Left colon (tissue), 2 donors: ENCODE results near the gene BUD31. TPM values are rescaled to one million over a fixed set of nuclear protein-coding genes. Genes with fewer than 3 reads are reported as not detected.
"Not testable (repeated sequence)": the region's sequence is repeated elsewhere in the genome, so short reads cannot be mapped to it uniquely, and the experiment has no call there.

ENCODE experiments used
- ATAC-seq: fragments of 200-7000 bp; cut with Tn5 transposase; one replicate; pipeline ENCODE4 v1.9.1; 2020; ENCODE audit warnings: mild to moderate bottlenecking, moderate library complexity
- DNase-seq, 2 donors: peaks; one replicate each; pipeline ENCODE4 v3.0.0-alpha.2; 2020
- intact Hi-C, 2 donors: fragments of 100-400 bp; cut with DNase I in 1 of 2; cut with micrococcal nuclease in 1 of 2; formaldehyde crosslinking; loops; one replicate each; pipeline versions ENCODE4 v1.11.2 to v1.14.0; 2022; cut with DNase I, micrococcal nuclease
- total RNA-seq, 2 donors: library from RNA; stranded (reverse); fragmentation: NEBNext Ultra II Directional; extraction: Animal tissue kit (Norgen Biotek cat#: 25700); gene quantifications; one replicate each; pipeline ENCODE4 v1.2.1, GENCODE V29; 2021
- donor health status: DM: no; HTN: no; CAD: no.
- donor health status: DM: yes; HTN: yes; CAD: no.

The BUD31 gene
- total RNA-seq, 2 donors from 2014 or later, result 69.9 to 79.0 TPM

DNA sequence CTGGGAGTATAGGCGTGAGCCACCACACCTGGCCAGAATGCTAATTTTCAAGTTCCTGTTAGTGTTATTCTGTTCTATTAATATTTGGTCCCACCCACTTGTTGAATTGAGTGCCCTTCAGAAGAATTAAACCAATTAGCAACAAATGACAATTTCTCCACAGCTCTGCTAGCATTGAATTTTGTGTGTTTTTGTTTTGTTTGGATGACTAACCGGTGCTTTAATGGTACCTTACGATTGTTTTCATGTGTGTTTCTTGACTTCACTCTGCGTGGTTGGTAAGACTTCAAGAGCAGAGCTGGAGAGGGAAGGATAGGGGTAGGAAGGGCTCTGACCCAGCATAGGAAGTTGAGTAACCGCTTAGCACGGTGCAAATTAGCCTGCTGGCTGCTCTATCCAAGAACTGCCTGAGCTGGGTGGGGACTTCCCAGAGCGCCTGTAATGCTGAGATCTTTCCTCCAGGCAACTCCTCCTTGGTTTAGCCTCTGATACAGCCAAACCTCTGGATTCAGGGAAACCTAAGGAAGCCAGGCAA lies 29.7 kb upstream of the BUD31 start:
- ATAC-seq (no peak), DNase-seq (peak in 1 of 2 donors; percentile 64)
- intact Hi-C loops, result no loop called here

DNA sequence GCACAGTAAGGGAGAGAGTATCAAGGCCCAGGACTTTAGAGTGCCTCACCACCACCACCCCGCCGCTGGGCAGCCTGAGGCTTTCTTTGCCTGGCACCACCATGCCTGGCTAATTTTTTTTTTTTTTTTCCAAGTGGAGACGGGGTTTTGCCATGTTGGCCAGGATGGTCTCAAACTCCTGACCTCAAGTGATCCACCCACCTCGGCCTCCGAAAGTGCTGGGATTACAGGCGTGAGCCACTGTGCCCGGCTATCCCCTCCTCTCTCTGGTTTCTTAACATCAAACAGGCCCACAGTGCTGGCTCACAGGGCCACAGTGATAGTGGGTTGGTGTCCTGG lies 29.1 kb upstream of the BUD31 start:
- DNase-seq, ATAC-seq, intact Hi-C loops: not testable (repeated sequence)

DNA sequence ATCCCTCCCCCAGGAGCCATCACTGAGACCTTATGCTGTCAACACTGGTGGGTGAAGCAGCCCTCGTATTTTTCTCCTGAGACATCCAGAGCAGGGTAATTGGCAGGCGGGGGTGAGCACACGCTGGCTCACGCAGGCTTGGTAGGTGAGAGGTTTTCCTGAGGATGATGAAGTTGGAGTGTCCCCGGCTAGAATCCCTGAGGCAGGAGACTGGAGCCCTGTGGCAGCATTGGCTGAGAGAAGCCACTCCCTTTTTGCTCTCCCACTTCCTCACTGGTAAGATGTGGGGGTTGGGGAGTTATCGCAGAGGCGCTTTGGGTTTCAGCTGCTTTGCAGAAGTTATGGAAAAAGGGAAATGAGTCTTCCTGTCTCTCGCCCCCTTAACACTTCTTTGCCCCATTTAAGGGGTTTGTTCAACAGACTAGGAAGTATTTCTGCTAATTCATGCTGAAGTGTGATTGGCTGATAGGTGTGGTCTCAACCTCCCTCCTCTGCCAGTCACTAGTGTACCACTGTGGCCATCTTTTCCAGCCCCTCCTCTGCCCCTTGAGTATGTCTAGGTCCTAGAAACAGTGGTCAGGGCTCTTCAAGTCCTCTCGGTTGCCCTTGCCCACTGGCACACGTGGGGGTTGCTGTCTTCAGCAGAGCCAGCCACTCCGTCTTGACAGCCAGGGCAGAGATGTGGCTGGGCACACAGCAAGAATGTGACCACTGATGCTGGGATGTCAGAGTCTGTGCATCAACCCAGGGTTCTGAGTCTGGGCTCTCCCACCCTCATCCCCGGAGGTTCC lies 28.5 kb upstream of the BUD31 start:
- peak in 1 of 2 donors; percentile 56 for DNase-seq
- ATAC-seq, result no peak
- intact Hi-C loops, result no loop called here

DNA sequence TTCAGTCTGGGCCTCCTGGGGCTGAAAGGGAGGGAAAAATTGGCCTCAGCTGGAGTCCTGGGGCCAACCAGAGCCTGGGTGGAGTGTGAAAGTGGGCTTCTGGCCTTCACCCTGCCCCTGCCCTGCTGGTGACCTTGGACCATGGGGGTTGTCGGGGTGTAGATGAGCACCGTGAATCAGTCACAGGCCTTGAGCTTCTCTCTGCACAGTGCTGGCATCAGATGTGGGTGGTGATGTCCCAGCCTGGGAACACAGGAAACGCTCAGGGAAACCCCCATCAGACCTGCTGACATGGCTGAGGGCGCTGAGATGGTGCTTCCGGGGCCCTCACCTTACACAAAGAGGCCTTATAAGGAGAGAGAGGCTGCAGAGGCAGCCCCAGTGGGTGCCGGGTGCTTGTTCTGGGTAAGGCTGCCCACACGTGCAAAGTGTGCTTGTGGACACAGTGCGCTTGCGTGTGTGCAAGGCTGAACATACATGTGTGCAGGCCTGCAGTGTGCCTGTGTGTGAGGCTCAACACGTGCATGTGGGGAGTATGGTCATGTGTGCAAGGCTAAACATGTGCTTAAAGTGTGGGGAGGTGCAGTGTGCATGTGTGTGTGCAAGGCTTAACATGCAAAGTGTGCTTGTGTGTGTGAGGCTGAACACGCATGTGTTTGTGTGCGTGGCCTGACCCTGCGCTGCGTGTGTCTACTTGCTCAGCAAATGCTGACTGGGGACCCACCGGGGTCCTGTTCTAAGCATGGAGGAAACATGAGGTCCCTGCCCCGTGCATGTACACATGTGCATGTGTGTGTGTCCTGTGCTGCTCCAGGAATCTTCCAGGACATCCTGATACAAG lies 27.7 kb upstream of the BUD31 start:
- ATAC-seq (peak; percentile 10), DNase-seq (peak; percentile 55 to 57)
- intact Hi-C loops, result no loop called here

DNA sequence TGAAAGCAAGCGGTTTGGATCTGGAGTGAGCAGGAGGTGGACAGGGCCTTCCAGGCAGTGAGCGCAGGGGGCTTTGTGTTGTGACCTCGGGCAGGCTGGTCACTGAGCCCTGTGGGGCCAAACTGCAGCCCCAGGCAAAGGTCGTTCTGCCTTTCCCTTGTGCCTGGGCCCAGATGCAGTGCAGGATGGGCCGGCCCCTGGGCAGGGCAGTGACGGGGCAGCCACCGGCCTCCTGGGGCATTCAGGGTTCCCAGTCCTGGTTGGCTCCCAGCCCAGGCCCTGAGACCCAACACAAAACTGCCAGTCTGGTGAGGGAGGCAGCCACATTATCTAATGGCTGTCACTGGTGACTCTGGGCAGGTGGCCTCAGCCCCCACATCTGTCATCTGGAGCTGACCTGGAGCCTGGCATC lies 27.1 kb upstream of the BUD31 start:
- no peak for ATAC-seq
- intact Hi-C loops, result no loop called here
- DNase-seq, result no peak

DNA sequence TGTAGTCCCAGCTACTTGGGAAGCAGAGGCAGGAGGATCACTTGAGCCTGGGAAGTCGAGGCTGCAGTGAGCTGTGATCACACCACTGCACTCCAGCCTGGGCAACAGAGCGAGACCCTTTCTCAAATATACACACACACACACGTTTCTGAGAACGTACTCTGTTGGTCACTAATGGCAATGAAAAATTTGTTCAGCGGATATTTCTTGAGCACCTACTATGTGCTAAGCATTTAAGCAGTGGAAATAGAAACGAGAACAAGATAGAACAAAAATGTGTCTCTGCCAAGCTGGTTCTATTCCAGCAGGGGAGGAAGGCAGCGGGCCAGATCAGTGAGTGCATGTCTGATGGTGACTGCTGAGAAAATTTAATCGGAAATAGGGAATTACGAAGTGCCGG lies 25.6 kb upstream of the BUD31 start:
- DNase-seq (no peak), ATAC-seq (no peak)
- intact Hi-C loops, result no loop called here

DNA sequence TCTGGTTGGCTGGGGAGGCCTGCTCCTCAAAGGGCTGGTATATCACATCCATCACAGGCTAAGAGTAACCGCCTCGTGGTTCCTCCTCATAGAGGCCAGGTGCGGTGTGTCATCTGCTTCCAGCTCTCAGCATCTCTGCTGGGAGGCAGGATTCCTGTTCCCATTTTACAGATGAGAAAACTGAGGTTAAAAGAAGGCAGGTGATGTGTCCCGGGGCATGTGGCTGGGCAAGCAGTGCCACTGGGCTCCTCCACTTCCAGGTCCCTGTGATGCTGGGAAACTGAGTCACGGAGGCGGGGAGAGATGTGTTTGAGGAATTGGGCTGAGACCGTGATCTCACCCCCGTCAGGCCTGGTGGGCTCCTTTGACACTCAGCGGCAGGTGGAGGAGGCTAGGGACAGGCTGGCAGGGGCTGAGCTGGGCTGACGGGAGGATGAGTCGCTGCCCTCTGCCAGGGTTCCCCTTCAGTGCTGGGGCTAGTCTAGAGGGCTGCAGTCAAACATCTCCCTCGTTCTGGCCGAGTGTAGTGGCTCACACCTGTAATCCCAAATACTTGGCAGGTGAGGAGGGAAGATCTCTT lies 24.9 kb upstream of the BUD31 start:
- DNase-seq, result no peak
- intact Hi-C loops, result no loop called here
- no peak for ATAC-seq

DNA sequence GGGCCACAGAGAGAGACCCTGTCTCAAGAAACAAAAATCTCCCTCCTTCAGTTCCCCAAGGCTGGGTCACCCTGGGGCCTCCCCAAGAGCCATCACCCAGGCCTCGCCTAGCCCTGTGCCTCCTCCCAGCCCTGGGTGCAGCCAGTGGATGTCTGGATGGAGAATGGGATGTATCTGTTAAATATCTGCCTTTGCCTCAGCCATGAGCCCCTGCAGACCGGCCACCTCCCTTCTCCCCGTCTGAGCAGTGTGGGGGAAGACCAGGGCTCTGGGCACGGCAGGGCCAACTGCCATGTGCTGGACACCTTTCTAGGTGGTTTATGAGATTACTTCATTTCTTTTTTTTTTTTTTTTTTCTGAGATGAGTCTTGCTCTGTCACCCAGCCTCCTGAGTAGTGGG lies 24.2 kb upstream of the BUD31 start:
- intact Hi-C loops, result no loop called here
- ATAC-seq (no peak), DNase-seq (no peak)

DNA sequence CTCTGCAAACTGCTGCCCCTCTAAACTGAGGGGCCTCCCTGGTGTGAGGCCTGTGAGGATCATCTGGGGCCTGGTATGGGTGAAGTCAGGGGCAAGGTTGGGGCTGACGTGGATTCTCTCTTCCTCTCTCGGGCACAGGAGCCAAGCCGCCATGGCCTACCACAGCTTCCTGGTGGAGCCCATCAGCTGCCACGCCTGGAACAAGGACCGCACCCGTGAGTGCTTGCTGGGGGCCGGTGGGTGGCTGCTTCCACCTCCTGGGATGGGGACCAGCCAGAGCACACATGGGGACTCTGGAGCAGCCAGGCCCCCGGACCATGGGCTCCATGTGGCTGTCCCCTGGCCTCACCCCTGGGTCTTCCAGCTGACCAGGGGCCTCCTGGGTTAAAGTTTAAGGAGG lies 23.2 kb upstream of the BUD31 start:
- DNase-seq (no peak), ATAC-seq (no peak)
- intact Hi-C loops, result no loop called here

DNA sequence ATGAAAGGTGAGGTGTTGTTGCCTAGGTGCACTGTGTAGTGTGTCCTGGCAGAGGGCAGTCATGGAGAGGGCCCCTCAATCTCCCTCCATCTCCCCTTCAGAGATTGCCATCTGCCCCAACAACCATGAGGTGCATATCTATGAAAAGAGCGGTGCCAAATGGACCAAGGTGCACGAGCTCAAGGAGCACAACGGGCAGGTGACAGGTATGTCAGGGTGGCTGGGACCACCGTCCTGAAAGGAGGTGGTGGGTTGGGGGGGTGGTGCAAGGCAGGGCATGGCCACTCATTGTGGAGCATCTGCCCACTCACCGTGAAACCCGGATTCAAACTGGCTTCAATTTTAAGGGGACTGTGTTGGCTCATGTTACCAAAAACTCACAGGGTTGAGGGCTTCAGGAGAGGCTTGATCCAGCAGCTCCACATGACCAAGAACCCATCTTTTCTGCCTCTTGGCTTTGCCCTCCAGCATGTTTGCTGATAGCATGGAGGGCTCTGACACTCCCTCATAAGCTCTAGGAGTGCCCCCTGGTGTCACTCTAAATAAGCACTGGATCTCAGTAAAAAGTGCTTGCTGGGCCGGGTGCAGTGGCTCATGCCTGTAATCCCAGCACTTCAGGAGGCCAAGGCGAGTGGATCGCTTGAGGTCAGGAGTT lies 22.1 kb upstream of the BUD31 start:
- ATAC-seq, result peak; percentile 54
- intact Hi-C loops, result no loop called here
- DNase-seq, result no peak

DNA sequence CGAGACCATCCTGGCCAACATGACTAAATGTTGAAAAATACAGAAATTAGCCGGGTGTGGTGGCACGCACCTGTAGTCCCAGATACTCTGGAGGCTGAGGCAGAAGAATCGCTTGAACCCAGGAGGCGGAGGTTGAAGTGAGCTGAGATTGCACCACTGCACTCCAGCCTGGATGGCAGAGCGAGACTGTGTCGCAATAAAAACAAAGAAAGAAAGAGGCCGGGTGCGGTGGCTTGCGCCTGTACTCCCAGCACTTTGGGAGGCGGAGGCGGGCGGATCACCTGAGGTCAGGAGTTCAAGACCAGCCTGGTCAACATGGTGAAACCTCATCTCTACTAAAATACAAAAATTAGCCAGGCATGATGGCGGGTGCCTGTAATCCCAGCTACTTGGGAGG lies 21.5 kb upstream of the BUD31 start:
- DNase-seq, intact Hi-C loops, ATAC-seq: not testable (repeated sequence)

DNA sequence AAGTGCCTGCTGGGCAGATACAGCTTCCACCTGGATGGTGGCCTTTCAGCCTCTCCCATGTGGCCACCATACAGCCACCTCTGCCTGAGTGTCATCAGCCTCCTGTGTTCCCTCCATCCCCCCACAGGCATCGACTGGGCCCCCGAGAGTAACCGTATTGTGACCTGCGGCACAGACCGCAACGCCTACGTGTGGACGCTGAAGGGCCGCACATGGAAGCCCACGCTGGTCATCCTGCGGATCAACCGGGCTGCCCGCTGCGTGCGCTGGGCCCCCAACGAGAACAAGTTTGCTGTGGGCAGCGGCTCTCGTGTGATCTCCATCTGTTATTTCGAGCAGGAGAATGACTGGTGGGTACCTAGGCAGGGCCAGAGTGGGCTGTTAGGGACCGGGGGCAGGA lies 20.9 kb upstream of the BUD31 start:
- intact Hi-C loops, result no loop called here
- ATAC-seq (no peak), DNase-seq (no peak)

DNA sequence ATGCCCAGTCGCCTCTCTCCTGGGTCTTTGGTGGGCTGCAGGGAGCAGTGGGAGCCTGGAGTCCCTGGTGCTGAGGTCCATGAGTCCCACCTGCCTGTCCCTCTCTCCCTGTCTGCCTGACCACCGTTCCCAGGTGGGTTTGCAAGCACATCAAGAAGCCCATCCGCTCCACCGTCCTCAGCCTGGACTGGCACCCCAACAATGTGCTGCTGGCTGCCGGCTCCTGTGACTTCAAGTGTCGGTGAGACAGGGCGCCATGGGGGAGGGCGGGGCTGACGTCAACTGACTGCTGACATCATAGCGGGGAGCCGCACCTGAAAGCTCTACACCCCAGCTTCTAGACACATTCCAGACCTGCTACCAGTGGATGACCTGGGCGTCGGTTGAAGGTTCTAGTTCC lies 19.0 kb upstream of the BUD31 start:
- intact Hi-C loops, result no loop called here
- ATAC-seq, result no peak
- no peak for DNase-seq

DNA sequence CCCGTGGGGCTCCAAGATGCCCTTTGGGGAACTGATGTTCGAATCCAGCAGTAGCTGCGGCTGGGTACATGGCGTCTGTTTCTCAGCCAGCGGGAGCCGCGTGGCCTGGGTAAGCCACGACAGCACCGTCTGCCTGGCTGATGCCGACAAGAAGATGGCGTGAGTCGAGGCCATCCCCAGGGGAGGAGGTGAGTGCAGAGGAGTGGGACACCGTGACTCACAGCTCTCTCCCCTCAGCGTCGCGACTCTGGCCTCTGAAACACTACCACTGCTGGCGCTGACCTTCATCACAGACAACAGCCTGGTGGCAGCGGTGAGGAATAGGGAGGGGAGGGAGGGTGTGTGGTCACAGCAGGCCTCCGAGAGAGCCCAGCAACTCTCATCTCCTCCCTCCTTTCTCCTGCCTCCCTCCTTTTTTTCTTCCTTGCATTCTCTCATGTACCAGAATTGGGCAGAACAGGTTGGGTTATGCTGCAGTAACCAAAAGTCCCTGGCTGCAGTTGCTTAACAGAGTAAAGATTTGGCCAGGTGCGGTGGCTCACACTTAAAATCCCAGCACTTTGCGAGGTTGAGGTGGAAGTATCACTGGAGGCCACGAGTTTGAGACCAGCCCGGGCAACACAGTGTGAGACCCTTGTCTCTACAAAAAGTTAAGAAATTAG lies 17.7 kb upstream of the BUD31 start:
- DNase-seq, result no peak
- ATAC-seq, result no peak
- intact Hi-C loops, result no loop called here

DNA sequence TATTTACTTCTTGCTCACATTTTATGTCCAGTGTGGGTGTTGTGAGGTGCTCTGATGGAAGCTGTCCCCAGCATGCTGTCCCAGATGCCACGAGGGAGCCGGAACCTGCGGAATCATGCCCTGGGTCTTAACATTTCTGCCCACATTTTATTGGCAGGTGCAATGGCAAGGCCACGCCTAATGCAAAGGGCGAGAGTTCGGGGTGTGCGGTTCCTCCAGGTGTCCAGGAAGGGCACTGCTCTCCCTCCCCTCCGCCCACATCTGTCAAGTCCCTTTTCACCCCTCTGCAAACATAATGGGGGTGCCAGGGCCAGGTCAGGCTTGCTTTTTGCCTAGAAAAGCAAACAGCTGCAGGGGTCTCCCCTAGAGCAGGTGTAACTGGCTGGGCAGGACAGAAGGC lies 16.7 kb upstream of the BUD31 start:
- ATAC-seq, result peak; percentile 53
- intact Hi-C loops, result no loop called here
- DNase-seq, result peak; percentile 40 to 64

DNA sequence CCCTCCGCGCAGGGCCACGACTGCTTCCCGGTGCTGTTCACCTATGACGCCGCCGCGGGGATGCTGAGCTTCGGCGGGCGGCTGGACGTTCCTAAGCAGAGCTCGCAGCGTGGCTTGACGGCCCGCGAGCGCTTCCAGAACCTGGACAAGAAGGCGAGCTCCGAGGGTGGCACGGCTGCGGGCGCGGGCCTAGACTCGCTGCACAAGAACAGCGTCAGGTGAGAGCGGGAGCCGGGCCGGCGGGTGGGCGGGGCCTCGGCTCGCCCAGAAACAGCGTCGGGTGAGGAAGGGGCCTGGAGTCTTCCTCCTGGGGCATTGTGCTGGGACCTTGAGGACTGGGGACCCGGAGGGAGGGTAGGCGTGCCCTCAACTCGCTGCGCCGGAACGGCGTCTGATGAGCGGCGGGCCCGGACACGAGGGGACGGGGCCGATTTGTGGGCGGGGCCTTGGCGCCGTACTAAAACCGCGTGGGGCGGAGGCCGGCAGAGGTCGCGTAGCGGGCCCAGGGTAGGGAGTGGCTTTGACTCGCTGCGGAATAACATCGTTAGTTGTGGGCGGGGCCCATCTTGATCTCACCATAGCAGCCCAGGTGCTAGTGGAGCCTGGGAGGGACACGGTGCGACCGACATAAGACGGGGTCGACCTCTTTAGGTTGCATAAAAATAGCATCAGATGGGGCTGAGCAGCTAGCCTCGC lies 16.0 kb upstream of the BUD31 start:
- DNase-seq, result peak; percentile 90 to 93
- ATAC-seq, result peak; percentile 89
- intact Hi-C loops, result no loop called here

DNA sequence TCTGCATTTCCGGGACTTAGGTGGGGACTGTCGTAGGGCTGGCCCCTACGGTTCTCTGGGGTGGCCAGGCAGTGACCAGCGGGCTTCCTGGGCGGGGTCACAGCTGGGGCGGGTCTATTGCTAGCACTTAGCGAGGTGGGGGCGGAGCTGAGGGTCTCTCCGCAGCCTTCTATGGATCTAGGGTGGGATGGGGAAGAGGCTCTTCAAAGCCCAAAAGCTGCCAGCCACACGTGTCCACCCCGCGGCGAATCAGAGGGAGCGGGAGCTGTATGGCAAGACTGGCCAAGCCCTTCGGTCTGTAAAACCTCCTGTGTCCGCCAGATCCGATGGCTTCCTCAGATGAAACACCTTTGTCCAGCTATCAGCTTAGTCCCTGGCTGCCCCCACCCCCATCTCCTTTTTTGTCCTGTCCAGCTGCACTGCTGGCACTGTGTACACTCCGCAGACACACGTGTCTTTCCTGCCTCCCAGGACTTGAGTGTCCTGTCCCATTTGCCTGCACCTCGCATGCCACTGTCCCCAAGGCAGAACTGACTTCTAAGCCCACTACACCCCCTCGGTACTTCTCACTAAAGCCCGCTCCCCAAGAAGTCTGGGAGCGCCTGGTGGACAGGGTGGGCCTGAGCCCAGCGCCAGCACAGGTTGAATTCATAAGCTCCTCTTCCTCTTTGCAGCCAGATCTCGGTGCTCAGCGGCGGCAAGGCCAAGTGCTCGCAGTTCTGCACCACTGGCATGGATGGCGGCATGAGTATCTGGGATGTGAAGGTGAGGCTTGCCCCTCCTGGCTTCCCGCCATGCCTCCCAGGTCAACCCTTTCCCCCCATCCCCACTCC lies 15.2 kb upstream of the BUD31 start:
- ATAC-seq (peak; percentile 50), DNase-seq (no peak)
- intact Hi-C loops, result no loop called here

DNA sequence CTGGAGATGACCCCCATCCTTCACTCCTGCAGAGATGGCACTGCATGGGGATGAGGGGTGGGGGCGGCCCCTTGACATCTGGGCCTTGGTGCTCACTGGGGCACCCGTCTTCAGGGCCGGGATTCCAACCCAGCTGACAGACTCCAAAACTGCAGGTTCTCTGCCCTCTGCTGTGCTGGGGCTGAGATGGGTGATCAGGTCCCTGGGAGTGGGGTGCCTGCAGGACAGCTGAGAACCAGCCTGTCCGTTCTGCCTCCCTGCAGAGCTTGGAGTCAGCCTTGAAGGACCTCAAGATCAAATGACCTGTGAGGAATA lies 14.6 kb upstream of the BUD31 start:
- ATAC-seq (no peak), DNase-seq (no peak)
- intact Hi-C loops, result no loop called here
